Measurements from ENCODE around the gene RERE.
"Not testable (repeated sequence)": the region's sequence is repeated elsewhere in the genome, so short reads cannot be mapped to it uniquely, and the experiment has no call there.

The RERE gene

GRCh38 chr1:8752411-8752810 lies 65.0 kb downstream of the RERE start:
- no peak for DNase-seq (ENCODE audit: low spot score)

- DNase-seq (ENCODE audit: low spot score): no peak
Measured at GRCh38 chr1:8751984-8752383, 65.5 kb downstream of the RERE start.

GRCh38 chr1:8747879-8748825 lies 69.3 kb downstream of the RERE start:
- no peak for DNase-seq (ENCODE audit: low spot score)

- no peak for DNase-seq (ENCODE audit: low spot score)
Measured at GRCh38 chr1:8746554-8746953, 70.9 kb downstream of the RERE start.

GRCh38 chr1:8745749-8746390 lies 71.6 kb downstream of the RERE start:
- DNase-seq (ENCODE audit: low spot score): no peak

- DNase-seq (ENCODE audit: low spot score): no peak
Measured at GRCh38 chr1:8745346-8745745, 72.1 kb downstream of the RERE start.

- DNase-seq (ENCODE audit: low spot score): no peak
Measured at GRCh38 chr1:8742022-8742924, 75.2 kb downstream of the RERE start.

- peak; percentile 49 for DNase-seq (ENCODE audit: low spot score)
Measured at GRCh38 chr1:8740034-8740449, 77.4 kb downstream of the RERE start.

- DNase-seq (ENCODE audit: low spot score): no peak
Measured at GRCh38 chr1:8739377-8739776, 78.1 kb downstream of the RERE start.

GRCh38 chr1:8736927-8737326 lies 80.5 kb downstream of the RERE start:
- DNase-seq (ENCODE audit: low spot score): no peak

- no peak for DNase-seq (ENCODE audit: low spot score)
Measured at GRCh38 chr1:8733484-8733883, 84.0 kb downstream of the RERE start.

GRCh38 chr1:8731162-8731561 lies 86.3 kb downstream of the RERE start:
- DNase-seq (ENCODE audit: low spot score): no peak

- no peak for DNase-seq (ENCODE audit: low spot score)
Measured at GRCh38 chr1:8728464-8728863, 89.0 kb downstream of the RERE start.

GRCh38 chr1:8727809-8728213 lies 89.6 kb downstream of the RERE start:
- no peak for DNase-seq (ENCODE audit: low spot score)

- not testable (repeated sequence) for DNase-seq (ENCODE audit: low spot score)
Measured at GRCh38 chr1:8727316-8727715, 90.1 kb downstream of the RERE start.

- DNase-seq (ENCODE audit: low spot score): not testable (repeated sequence)
Measured at GRCh38 chr1:8726801-8727186, 90.6 kb downstream of the RERE start.

GRCh38 chr1:8723010-8723409 lies 94.4 kb downstream of the RERE start:
- no peak for DNase-seq (ENCODE audit: low spot score)

- no peak for DNase-seq (ENCODE audit: low spot score)
Measured at GRCh38 chr1:8722366-8722765, 95.1 kb downstream of the RERE start.

- DNase-seq (ENCODE audit: low spot score): no peak
Measured at GRCh38 chr1:8721679-8722324, 95.6 kb downstream of the RERE start.

- no peak for DNase-seq (ENCODE audit: low spot score)
Measured at GRCh38 chr1:8720347-8720746, 97.1 kb downstream of the RERE start.

GRCh38 chr1:8718850-8719361 lies 98.5 kb downstream of the RERE start:
- DNase-seq (ENCODE audit: low spot score): no peak

- no peak for DNase-seq (ENCODE audit: low spot score)
Measured at GRCh38 chr1:8717148-8717547, 100.3 kb downstream of the RERE start.

All from COLO829 (cell line).